Stimulated activated CD4-positive, alpha-beta T cell treated with anti-CD3 and anti-CD28 coated beads, Interleukin-15, amount 100 ng/mL, for 1 hour (primary cell): ENCODE results near the gene CRY1.
"Not testable (repeated sequence)": the region's sequence is repeated elsewhere in the genome, so short reads cannot be mapped to it uniquely, and the experiment has no call there.

Experiments
- DNase-seq, 2 donors: peaks; one replicate each; pipeline ENCODE4 v3.0.0-alpha.2; 2020; ENCODE audit warnings: low read depth in 1 of 2, low spot score in 1 of 2

CRY1 gene

DNA sequence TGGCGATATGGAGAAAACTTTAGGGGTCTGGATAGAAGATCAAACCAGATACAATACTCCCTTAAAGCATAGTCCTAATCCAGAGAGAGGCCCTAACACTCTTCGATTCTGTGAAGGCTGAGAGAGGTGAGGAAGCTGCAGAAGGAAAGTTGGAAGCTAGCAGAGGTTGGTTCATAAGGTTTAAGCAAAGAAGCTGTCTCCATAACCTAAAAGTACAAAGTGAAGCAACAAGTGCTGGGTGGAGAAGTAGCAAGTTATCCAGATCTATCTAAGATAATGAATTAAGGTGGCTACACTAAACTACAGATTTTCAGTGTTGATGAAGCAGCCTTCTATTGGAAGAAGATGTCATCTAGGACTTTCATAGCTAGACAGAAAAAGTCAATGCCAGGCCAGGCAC lies 81.8 kb downstream of the CRY1 start:
- DNase-seq: no peak

- no peak for DNase-seq
Measured at GRCh38 chr12:107007411-107007810, 85.9 kb downstream of the CRY1 start.

DNA sequence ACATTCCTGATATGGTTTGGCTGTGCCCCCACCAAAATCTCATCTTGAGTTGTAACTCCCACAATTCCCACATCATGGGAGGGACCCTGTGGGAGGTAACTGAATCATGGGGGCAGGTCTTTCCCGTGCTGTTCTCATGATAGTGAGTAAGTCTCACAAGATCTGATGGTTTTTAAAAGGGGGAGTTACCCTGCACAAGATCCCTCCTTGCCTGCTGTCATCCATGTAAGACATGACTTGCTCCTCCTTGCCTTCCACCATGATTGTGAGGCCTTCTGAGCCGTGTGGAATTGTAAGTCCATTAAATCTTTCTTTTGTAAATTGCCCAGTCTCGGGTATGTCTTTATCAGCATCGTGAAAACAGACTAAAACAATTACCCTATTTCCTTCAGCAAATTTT lies 90.7 kb downstream of the CRY1 start:
- DNase-seq: not testable (repeated sequence)

GRCh38 chr12:106999446-106999845 lies 93.9 kb downstream of the CRY1 start:
- DNase-seq: no peak

DNA sequence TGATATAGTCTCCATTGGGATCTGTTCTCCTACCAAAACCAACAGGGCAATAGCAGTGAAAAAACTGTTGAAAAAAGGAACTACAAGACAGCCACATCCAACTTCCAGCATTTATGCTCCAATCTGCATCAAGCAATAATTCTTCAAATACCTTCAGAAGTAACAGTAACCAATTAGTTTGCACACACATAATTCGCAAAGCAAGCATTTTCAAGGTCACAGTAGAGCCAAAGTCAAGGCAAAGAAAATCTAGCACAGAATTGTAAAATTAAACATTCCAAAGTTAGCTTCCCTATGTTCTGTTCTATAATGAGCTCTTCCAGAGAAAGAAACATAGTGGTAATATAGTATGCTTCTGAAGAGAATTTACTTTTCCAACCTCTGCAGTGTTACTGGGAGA lies 95.4 kb downstream of the CRY1 start:
- no peak for DNase-seq

- not testable (repeated sequence) for DNase-seq
Measured at GRCh38 chr12:106996102-106996501, 97.2 kb downstream of the CRY1 start.

GRCh38 chr12:106994579-106995220 lies 98.6 kb downstream of the CRY1 start:
- no peak for DNase-seq

- no peak for DNase-seq
Measured at GRCh38 chr12:106987846-106988245, 105.5 kb downstream of the CRY1 start.

DNA sequence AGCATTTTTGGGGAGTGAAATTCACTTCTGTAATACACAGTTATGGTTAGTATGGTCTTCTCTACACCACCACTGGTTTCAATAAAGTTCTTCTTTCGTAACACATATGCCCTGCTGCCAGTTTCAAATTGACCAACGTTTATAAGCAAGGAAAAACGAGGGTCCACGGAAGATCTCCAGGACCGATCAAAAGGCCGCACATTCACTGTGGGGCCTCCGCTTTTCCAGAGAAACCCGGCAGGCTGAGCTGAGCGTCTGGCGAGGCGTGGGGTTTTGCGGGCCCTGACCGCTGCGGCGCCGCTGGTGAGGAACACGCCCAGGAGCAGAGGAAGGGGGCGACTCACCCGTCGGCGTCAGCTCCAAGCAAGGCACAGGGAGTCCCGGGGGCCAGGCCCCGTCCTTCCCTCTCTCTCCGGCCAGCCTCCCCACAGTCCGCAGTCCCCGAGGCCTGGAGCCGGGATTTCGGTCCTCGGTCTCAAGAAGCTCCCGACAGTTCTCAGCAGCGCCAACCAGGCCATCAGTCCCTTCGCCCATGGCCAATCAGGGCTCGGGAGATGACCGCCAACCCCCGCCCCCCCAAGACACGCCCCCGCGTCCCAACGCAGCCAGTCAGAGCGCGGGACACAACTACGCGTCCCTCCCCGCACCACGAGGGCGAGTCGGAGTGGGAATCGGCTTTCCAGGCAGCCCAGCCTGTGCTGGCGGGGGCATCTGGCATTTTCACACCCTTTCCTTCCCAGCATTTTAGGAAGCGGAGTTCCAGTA lies 106.5 kb downstream of the CRY1 start, which contains the start of gene MTERF2:
MTERF2 (minus strand) TSS at position 522 of the 765 bp plus-strand sequence. CDS start 8,432 bp downstream, outside the sequence.
- DNase-seq: peak; percentile 55 to 66

DNA sequence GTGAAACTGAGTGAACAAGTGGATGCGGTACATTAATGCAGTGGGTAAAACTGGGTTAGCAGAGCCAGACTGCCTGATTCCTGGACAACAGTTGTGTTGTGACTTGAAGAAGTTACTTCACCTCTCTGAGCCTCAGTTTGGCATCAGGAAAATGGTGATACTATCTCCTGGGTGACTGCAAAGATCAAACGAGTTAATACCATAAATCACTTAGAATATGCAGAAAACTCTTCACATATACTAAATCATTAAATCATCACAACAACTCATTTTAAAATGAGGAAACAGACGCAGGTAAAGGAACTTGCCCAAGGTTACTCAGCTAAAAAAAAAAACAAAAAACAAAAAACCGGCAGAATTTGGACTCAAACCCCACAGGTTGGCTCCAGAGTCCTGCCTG lies 107.2 kb downstream of the CRY1 start:
- no peak for DNase-seq

DNA sequence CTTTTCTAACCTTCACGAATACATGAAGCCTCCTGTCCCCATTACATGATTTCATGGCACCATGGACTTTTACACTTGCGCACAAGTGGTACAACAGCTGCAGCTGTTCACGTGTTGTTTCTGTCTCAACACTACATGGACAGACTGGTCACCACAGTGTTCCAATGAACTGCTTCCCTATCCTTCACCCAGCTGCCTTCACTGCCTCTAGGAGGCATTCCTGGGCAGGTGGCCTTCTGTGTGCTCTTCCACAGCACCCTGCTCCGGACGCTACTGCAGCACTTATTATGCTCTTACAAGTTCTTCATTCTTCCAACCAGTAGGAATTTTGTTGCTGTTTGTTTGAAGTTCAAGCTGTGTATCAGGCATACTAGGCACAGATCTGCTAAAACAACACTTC lies 107.9 kb downstream of the CRY1 start:
- DNase-seq: no peak

DNA sequence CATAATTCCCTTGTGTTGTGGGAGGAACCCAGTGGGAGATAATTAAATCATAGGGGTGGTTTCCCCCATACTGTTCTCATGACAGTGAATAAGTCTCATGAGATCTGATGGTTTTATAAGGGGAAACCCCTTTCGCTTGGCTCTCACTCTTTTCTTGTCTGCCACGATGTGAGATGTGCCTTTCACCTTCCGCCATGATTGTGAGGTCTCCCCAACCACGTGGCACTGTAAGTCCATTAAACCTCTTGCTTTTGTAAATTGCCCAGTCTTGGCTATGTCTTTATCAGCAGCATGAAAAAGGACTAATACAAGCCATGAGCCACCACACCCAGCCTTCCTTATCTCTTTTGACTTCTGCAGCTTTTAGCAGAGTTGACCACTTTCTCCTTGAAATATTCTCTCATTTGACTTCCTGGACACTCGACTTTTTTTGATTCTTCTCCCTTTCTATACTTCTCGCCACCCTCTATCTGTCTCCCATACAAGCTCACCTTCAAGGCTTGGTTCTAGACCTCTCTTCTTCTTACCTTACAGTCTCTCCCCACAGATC lies 108.7 kb downstream of the CRY1 start:
- DNase-seq: no peak

DNA sequence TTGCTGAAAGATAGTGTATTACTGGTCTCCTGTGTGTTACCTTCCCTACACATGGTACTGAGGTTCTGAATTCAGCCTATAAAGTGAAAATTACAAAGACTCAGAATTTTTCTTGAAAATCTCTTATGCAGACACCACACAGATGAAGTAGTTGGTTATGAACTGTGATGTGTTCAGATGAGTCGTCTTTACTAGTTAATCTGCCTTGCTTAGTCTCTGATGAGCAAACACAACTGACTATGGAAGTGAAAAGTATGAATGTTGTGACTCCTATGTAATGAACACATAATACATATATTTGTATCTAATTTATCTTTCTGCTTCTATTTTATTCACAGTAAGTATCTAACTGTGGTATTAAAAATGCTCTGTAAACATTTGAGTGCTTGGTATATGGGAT lies 111.1 kb downstream of the CRY1 start:
- DNase-seq: no peak

GRCh38 chr12:106981788-106982187 lies 111.6 kb downstream of the CRY1 start:
- no peak for DNase-seq

DNA sequence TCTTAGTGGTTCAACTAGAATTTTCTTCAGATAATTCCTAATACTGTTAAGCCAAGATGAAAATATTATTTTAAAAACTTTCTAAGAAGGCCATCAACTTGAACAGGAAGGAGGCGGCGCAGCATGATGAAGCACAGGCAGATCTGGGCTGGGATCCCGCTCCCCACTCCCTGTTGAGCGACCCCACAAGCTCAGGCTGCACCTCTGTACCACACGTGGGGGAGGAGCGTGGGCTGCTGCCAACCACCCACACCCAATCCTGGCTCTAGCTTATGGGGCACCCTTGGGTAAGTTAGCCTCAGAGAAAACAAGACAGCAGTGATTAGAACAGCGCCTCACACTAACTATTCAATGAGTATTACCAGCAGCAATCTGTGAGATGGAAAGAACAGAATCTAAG lies 112.4 kb downstream of the CRY1 start:
- DNase-seq: no peak

DNA sequence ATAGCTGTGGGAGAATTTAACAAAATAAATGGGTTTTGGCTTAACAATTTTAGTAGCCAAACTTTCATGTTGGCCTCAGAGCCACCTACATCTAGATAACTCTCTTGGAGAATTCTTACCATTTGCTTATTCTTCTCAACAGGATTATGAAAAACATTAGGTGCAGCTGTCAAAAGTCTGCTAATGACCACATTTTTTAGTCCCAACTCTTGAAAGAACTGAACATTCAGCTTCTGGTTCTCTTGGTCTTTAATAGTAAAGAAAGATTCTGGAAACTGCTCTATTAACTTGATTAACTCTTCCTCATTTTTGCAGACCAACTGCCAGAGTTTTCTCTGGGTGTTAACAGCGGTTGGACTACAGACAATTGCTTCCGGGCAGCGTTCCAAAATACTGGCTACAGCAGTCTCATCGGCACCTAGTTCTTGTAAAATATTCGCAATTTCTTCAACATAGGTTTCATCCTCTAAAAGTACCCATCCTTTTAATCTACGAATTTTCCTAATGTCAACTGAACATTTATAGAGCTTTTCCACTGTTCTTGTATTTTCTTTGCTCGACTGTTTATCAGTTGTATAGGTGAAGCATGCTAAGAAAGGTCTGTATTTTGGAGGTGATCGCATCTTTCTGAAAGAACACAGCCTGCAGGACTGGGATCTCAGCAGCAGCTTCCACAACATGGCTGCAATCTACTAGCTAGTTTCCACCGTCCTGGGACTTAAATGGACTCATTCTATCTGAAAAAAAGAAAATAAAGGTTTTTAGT lies 115.1 kb downstream of the CRY1 start:
- DNase-seq: no peak

DNA sequence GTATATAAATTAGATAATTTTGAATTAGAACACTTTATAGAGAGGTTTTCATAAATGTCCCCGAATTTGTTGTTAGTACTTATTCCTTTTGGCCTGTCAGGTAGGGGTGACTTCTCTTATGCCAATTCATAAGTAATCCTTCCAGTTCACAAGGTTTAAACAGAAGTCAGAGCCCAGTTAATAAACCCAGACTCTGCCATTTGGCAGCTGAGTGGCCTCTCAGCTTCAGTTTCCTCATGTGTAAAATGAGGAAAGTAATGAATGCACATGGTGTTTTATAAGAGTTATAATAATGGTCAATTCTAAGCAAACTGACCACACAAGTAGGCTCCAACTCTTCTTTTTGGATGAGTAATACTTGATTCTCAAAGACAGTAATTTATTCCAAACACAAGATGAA lies 116.7 kb downstream of the CRY1 start:
- no peak for DNase-seq

DNA sequence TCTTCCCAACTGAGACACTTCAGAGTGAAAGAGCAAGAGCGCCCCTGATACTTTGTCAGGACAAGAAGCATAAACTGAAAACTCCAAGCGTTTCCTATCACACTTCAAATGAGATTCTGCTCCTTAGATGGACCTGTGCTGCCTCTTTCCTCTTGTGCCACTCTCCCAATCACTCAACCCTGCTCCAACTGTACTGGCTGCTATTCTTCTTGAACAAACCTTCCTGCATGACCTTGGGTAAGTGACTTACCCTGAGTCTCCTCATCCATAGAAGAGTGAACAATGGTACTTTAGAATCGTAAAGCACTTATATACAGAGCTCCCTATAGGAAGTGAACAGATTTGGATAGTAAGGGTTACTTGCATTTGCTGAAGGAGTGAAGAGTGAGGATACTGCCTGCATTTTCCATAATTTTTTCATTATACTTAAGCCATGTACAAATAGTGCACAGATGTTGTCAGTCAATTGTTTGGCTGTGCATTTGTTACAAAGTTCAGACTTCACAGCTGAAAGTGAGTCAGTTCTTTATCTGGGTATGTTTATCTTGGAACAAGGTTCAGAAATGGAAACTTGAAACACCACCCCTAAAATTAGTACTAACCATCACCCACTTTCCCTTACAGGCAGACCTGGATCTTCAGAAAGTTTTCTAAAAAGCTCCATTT lies 117.2 kb downstream of the CRY1 start:
- DNase-seq: no peak

DNA sequence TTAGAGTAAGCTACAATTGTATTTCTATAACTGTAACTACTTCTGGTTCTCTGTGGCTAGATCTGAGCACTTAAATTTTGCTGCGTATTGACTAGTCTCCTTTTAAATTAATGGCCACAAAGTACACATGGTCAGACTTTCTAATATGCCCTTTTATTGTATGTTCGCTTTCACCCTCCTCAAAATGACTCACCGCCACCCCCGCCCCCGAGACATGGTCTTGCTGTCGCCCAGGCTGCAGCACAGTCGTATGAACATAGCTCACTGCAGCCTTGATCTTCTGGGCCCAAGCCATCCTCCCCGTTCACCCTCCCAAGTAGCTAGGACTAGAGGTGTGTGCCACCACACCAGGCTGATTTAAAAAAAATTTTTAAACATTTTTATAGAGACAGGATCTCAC lies 118.3 kb downstream of the CRY1 start:
- DNase-seq: no peak

DNA sequence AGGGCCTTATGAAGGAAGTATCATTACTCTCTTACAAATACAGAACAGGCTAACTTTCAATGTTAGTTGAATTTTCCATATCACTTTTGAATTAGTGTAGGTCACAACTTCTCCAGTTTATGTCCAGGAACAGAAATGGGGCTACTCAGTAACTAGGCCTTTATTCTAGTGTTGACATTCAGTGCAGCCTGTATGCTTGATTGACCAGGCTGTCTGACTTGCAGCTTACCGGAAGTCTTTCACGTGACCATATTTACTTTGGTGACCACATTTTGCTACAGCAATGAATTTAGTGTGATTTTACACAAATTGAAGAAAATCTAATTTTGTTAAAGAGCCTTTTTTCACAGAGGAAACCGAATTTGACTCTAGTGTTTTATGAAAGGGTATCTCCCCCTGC lies 118.8 kb downstream of the CRY1 start:
- DNase-seq: no peak

DNA sequence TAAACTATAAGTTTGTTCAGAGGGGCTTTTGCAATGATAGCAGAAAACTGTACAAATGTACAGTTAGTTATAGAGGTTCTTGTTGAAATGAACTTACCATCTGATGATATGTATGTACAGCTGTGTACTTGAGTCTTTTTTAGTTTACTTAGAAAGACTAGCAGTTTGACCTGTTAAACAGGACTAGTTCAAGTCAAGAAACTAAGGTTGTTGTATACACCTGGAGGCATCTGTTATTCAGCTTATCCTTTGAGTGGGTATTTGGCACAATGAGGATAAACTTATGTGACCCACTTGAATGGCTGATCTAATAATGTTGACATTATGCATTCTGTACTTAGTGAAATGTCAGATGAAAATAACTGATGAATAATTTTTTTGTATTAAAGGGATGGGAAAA lies 119.8 kb downstream of the CRY1 start:
- DNase-seq: no peak
